GM10847 (cell line): ENCODE data around the gene GRIN2A.

Source experiments
- POLR2A ChIP-seq: IDR thresholded peaks from 2 replicates; pipeline ENCODE4 v1.6.1; 2011; ENCODE audit not compliant: insufficient read length; ENCODE audit errors: extremely low read depth

The GRIN2A gene

DNA sequence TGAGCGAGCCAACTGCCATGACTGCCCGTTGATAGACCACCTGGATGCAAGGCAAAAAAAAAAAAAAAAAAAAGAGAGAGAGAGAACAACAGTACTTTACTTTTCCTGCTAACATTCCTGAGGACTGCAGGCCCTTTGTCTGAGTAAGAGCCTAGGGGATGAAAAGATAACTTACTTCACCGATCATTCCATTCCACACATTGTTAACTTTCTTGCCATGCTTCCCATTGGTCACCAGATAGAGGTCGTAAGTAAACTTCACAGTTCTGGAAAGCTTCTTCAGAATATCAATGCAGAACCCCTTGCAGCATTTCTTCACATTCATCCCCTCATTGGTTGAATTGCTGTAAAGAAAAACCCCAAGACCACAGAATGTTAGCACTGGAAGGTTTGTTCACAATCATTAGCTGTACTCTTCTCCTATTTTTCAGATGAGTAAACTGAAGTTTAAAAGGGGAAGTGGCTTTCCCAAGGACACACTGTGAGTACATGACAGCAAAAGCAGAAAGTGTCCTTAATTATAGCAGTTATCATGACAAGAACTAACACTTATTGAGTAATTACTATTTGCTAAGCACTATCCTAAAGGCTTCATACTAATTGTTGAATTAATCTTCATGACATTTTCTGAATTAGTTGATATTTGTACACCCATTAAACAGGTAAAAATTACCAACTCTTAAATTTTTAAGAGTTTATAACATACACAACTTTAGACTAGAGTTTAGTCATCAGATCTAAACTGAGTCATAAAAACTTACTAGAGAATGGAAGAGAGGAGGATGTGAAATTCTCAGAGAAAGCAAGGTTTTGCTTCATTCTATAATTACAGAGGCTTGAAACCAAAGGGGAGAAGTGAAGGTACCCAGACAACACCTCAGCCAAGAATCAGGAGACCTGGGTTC, 341.2 kb downstream of the GRIN2A start:
- TF ChIP-seq POLR2A = no peak

DNA sequence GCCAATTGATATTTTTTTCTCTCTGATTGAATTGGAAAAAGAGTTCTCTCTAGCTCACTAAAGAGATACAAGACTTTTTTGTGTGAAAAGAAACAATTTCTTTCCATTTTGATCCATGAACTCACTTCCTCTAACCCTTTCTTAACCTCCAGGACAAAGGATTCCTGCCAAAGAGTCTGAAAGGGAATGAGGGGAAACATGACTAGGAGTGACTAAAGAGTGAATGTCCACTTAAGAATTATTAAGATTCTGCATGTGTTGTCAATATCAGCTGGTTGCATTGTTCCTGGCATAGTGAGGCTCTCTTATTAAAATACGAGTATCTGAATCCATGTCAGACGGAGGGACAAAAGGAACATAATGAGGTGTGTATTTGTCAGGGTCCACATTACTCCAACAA, 344.7 kb downstream of the GRIN2A start:
- TF ChIP-seq POLR2A = no peak

DNA sequence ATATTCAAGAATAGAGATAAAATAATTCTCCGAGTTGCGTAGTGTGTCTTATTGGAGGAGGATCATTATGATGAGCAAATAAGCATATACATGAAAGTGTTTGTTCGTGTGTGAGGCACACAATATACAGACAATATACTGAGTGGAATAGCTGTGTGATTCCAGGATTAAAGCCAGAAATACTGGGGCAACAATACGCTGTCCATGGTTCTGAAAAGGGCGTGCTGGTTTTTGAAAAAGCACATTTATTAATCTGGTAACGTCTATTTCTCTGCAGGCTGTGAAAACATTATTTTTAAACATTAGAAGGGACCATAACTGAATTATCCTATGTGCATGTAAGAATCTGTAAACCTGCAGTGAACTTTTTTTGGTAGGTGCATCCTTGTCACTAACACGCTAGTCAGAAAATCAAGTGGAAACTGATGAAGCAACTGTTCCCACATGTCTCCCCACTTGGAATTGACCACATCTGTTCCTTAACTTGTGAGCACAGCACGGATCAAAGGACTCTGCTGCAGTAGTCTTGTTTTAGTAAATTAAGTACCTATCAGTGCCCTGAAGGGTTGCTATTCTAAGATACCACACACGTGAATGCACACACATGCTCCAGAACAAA, 346.0 kb downstream of the GRIN2A start:
- TF ChIP-seq POLR2A = no peak

DNA sequence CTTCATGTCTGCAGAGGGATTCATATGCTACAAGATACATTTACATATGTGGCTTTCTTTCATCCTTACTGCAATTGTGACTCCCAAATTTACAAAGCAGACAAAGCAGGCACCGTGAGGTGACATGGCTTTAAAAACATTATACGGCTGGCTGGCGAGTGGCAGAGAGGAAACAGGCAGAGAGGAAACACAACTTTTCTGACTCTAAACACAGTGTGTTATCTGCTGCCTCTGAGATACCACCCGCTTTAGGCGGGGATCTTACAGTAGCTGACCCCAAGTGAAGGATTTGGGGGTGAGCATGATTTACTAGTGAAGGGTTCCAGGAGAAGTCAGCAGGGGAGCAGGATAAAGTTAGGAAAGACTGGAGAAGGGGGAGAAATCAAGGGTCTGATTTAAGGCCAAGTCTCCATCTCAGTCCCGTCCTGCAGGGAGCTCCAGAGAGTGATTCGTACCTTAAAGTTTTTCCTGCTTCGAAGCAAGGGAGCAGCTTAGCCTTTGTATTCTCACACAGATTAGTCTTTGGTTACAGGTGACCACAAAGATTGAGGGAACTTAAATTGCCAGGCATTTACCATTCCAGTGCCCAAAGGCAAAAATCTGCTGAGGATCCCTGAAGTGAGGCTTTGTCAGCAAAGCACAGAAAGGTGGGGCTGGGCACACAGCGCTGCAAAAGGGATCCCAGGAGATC, 355.0 kb downstream of the GRIN2A start:
- TF ChIP-seq POLR2A = no peak

DNA sequence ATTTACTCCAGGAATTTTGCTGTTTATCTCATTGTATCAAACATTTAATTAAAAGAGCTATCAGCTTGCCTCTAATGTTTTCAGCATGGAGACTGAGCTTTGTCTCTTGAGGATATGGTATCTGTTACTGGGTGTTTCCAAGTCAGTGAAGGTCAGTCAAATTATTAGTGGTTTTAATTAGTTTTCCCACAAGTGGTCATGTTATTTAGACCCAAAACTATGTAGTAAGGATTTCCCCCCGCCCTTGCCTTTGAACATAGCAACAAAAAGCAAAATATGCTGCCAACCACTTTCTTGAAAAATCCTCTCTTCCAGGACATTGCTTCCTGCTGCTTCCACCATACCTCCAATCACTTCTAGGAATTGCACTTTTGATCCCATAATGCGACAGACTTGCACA, 355.6 kb downstream of the GRIN2A start:
- TF ChIP-seq POLR2A = no peak

DNA sequence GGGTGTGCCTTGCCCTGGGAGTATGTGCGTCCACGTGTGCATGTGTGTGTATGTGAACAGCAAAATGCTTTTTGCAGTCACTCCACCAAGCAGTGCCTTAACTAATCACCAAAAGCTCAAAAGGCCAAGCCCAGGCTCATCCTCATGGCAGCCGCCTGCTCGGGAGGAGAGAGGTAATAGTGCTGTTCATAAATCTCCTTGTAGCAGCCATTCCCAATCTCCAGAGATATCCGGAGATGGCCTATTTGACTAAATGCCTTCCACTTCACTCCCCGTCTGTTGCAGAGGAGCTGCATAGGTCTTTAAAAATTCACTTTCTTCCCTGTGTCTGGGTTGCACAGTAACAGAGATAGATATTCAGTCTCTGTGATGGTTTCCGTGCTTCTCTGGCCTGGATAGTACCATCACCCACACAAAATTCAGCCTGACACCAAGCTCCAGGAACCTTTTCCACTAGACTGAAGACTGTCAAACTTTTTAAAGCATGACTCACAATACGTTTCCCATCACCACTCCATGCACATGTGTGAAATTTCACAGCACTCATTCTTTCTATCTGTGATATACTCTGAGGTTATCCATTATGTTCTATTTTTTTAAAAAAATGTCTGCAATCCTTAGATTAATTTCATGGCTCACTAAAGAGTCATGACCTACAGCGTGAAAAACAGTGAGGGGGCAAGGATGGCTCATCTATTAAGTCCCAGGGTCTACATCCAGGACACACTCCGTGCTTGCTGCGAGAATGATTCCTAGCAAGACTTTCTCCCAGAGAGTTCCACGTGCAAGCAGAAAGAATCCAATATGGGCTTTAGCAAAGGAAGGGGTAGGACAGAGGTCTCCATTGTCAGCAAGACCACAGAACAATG, 357.8 kb downstream of the GRIN2A start:
- no peak for TF ChIP-seq POLR2A

DNA sequence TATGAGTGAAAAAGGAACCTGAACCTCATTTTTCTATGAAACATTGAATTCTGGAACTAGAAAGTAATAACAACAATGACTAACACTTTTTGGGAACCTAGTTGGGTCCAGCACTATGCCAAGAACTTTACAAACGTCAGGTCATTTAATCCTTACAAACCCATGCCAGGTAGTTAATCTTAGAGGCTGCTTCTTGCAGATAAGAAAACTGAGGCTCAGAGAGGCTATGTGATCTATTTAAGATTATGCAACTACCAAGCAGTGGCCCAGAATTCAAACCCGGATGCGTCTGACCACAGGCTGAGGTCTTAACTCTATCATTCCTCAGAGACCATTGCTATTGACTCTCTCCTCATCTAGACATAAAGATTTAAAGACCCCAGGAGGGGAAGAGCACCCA, 358.7 kb downstream of the GRIN2A start:
- TF ChIP-seq POLR2A = no peak

DNA sequence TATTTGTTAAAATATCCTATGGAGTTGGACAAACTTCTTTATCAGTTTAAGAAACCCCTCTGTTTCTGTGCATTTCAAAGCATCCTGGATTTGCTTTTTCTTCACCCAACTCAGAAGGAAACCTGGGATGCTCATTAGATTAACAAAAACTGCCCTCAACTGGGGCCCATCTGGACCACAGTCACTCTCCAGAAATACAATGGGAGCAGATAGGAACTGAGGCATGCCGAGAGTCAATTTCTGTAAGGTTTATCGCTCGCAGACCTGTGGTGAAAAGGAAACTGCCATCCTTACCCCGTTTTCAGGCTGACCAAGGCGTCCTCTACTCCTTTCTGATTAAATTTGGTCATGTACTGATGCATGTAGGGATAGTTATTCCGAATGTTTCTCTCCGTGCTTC, 360.3 kb downstream of the GRIN2A start:
- TF ChIP-seq POLR2A = no peak

DNA sequence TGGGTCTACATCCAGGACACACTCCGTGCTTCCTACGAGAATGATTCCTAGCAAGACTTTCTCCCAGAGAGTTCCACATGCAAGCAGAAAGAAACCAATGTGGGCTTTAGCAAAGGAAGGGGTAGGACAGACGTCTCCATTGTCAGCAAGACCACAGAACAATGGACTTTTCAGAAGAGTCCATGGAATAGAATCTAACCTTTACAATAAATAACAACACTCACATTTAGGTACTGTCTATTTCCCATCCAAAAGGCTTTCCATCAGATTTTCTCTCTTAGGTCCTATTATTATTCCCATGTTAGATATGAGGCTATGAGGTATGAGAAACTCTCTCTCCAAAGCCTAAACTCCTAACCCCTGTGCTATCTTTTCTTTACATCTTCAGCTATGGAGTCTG, 360.9 kb downstream of the GRIN2A start:
- no peak for TF ChIP-seq POLR2A

DNA sequence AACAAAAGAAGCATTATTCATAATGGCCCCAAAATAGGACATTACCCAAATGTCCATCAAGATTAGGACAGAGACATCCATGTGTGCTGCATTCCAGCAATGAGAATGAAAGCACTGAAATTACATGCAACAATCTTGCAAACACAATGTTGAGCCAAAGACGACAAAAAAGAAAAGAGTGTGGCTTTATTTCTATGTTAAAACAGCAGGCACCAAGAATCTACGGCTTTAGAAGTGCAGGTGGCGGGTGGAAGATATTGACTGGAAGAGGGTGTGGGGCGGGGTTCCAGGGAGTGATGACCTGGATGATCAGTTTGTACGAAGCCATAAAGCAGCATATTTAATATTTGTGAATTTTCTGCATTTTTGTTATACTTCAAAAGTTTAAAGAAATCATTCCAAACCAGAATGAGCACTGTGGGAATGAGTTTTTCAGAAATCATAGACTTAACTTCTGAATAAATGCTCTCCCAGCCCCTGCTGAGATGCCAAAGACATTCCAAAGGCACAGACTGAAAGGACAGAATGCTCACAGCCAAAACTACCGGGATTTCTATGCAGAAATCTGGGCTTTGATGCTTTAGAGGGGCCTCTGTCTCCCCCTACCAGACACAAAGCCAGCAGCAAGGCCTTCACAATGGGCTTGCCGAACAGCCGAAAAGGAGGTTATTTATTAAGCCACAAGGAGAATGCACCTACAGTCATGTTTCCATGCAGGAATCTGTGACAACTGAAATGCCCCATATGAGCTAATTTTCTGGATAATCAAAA, 361.6 kb downstream of the GRIN2A start:
- TF ChIP-seq POLR2A = no peak

DNA sequence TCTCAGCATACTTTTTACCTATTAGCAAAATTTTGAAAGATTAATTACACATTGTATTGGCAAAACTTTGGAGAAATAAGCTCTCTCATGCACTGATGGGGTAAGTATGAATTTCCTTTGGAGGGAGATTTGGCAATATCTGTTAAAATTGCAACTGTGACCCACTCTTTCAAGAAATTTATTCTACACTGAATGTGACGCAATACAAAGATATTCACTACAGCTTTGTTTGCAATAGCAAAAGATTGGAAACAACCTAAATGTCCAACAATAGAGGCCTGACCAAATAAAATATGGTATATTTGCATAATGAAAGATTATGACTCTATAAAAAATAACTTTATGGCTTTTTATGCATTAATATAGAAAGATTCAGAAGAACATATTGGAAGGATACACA, 363.5 kb downstream of the GRIN2A start:
- TF ChIP-seq POLR2A = no peak

DNA sequence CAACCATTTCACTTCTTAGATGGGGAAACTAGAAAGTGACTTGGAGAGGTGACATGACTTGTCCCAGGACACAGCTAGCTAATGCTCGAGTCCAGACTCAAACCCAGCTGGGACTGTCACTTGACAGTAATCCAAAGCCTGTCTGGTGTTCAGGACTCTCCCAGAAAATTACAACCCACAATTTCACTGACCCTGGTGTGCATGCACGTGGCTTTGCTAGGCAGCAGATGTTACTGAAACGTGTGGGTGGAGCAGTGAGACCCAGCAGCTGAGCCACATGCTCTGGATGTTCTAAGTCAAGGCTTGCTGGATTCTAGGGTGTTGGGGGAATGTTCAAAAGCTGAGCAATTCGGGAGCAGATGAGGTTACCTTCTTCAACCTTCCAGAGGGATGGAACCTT, 364.6 kb downstream of the GRIN2A start:
- TF ChIP-seq POLR2A = no peak

DNA sequence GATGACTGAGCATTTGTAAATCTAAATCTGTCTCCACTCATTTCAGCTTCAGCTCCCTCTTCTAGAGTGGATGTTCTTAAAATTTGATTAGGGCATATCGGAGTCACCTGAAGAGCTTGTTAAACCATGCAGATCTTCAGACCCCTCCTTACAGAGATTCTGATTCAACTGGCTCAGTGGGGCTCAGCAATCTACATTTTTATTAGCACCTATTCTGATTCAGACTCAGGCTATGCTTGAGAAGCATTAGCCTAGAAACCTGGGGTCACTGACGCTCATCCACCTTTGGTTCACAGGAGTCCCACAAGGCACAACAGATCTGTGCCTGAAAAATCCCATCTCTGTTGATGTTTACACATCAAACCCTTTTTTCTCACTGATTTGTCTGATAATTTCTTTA, 365.6 kb downstream of the GRIN2A start:
- TF ChIP-seq POLR2A = no peak

DNA sequence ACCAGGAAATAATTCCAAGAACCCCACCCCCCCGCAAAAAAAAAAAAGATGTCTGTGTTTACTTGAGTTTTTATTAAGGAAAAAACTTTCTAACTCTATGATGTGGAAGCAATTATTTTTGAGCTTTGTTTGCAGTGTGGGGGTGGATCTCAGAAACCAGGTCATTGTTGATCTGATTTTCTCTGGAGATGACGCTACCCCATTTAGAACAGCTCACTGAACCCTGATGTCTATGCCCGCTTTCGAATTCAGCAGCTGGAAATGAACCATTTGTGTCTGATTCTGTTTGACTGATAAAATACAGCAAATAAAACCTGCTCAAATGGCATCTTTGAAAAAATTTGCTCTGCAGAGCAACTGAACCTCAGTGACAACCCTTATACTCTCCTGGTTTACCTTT, 368.6 kb downstream of the GRIN2A start:
- TF ChIP-seq POLR2A = no peak

DNA sequence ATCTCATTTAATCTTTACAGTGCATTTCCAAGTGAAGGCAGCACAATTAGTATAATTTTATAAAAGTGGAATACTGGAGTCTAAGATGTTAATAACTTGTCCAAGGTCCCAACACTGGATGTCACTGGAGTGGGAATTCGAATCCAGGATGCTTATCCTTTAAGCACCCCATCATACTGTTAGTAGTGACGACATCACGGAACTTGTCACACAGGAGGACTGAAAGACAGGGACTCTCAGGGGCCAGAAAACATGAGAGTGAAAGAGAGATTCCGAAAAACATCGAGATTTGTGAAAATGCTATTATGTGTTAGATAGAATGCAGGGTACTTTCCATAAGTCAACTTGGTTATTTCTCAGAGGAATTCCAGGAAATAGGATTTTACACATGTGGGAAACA, 374.0 kb downstream of the GRIN2A start:
- TF ChIP-seq POLR2A = no peak

DNA sequence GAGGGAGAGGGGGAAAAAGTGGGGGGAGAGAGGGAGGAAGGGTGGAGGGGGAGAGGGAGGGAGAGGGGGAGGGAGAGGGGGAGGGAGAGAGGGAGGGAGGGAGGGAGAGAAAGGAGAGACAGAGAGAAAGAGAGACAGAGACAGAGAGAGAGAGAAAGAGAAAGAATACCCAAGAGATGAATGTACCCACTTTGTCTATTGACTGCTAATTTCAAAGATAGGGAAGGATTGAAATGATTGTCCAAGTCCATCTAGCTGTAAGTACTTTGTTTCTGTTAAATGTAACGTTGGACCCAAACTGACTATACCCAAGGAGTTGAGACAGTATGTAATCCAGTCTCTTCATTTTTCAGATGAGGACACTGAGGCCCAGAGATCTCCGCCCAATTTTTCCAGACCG, 374.9 kb downstream of the GRIN2A start:
- no peak for TF ChIP-seq POLR2A
